Measurements from ENCODE around the gene SMARCE1.

GRCh38 chr17:40576113-40576740, 71.4 kb downstream of the SMARCE1 start:
- TF ChIP-seq POLR2A (IDR thresholded peaks at IDR 0.05; ENCODE audit: low read length): no peak
- no peak for TF ChIP-seq GATA1 (IDR thresholded peaks at IDR 0.05; ENCODE audit: low read depth, low read length)
